Fibroblast of lung (primary cell): ENCODE measurements around the gene PACSIN2. TPM values are rescaled to one million over a fixed set of nuclear protein-coding genes. Genes with fewer than 3 reads are reported as not detected.

Source experiments
- DNase-seq, 2 donors: peaks; one replicate each; pipeline versions ENCODE4 v3.0.0 to v3.0.0-alpha.2; 2010; ENCODE audit warnings: low read depth in 2 of 2
- H2AFZ ChIP-seq: 2 replicates; pipeline ENCODE4 v1.5.1; 2012; ENCODE audit warnings: low read length, control low read depth, inconsistent platforms
- H3K27ac ChIP-seq: 2 replicates; pipeline ENCODE4 v1.5.1; 2011; ENCODE audit warnings: low read length, control low read depth; ENCODE audit not compliant: insufficient read depth
- H3K27me3 ChIP-seq: 2 replicates; pipeline ENCODE4 v1.5.1; 2011; ENCODE audit warnings: mild to moderate bottlenecking, low read length; ENCODE audit not compliant: control insufficient read depth, insufficient read depth
- H3K36me3 ChIP-seq: 2 replicates; pipeline ENCODE4 v1.5.1; 2011; ENCODE audit warnings: low read length; ENCODE audit not compliant: control insufficient read depth, insufficient read depth
- H3K4me1 ChIP-seq: 2 replicates; pipeline ENCODE4 v1.5.1; 2011; ENCODE audit warnings: low read length; ENCODE audit not compliant: control insufficient read depth, insufficient read depth; ENCODE audit errors: extremely low read depth
- H3K4me2 ChIP-seq: 2 replicates; pipeline ENCODE4 v1.5.1; 2011; ENCODE audit warnings: low read length, control low read depth; ENCODE audit not compliant: insufficient read depth; ENCODE audit errors: extremely low read depth
- H3K4me3 ChIP-seq, 4 experiments: fragments of 200-600 bp in 1 of 4; sonication (generic) in 1 of 4; replicated peaks in 1 of 4; 2 replicates each; pipeline ENCODE4 v1.5.1; 2011 to 2016; ENCODE audit warnings: low read length in 4 of 4, low read depth in 3 of 4, mild to moderate bottlenecking in 3 of 4, control low read depth in 2 of 4, inconsistent platforms in 1 of 4, mixed read lengths in 1 of 4; ENCODE audit not compliant: insufficient read depth in 1 of 4; ENCODE audit errors: control extremely low read depth in 1 of 4
- H3K79me2 ChIP-seq: 2 replicates; pipeline ENCODE4 v1.5.1; 2012; ENCODE audit warnings: mild to moderate bottlenecking, low read length, inconsistent platforms; ENCODE audit not compliant: control insufficient read depth, insufficient read depth
- H3K9ac ChIP-seq: 2 replicates; pipeline ENCODE4 v1.5.1; 2011; ENCODE audit warnings: mild to moderate bottlenecking, low read length, control low read depth; ENCODE audit not compliant: insufficient read depth
- H3K9me3 ChIP-seq: 2 replicates; pipeline ENCODE4 v1.5.1; 2012; ENCODE audit warnings: low read depth, low read length; ENCODE audit not compliant: control insufficient read depth, insufficient read depth
- H4K20me1 ChIP-seq: 2 replicates; pipeline ENCODE4 v1.5.1; 2011; ENCODE audit warnings: low read length; ENCODE audit not compliant: control insufficient read depth, insufficient read depth; ENCODE audit errors: extremely low read depth
- EZH2 ChIP-seq: IDR thresholded peaks from 2 replicates; pipeline ENCODE4 v1.5.1; 2012; ENCODE audit warnings: low read length, control low read depth, mild to moderate bottlenecking; ENCODE audit errors: missing control alignments
- polyA plus RNA-seq, 2 donors: library from polyadenylated mRNA; depleted of rRNA in 1 of 2; stranded (reverse) in 1 of 2; unstranded in 1 of 2; fragments of >200 nt; gene quantifications; 2 replicates each; pipeline ENCODE4 v1.2.1, GENCODE V29; 2011 to 2012; ENCODE audit warnings: missing spikeins in 1 of 2
- total RNA-seq: library from RNA; depleted of rRNA; stranded (reverse); fragments of >200 nt; gene quantifications from 2 replicates; pipeline ENCODE4 v1.2.1, GENCODE V29; 2014
- TF ChIP-seq, protein P1 (sequence below), 2 donors: IDR thresholded peaks in 1 of 2; conservative IDR thresholded peaks in 1 of 2; 1 replicate in 1 of 2; 2 replicates in 1 of 2; pipeline ENCODE4 v1.5.1; 2011 to 2012; ENCODE audit warnings: low read length in 2 of 2, control low read depth in 1 of 2, inconsistent platforms in 1 of 2, low read depth in 1 of 2, mild to moderate bottlenecking in 1 of 2

Gene PACSIN2
- total and polyA plus RNA-seq, 2 donors (not counting 1 experiment from before 2014, with no cell fraction given): 30.1 to 41.4 TPM

- no peaks in the 10 kb centered on the region for H3K36me3 ChIP-seq
- no peak overlapping the region for H3K27ac ChIP-seq
- H2AFZ ChIP-seq: no peak overlapping the region
- H3K4me2 ChIP-seq: no peak overlapping the region
- H3K27me3 ChIP-seq: no peaks in the 10 kb centered on the region
- TF ChIP-seq, protein P1, sequence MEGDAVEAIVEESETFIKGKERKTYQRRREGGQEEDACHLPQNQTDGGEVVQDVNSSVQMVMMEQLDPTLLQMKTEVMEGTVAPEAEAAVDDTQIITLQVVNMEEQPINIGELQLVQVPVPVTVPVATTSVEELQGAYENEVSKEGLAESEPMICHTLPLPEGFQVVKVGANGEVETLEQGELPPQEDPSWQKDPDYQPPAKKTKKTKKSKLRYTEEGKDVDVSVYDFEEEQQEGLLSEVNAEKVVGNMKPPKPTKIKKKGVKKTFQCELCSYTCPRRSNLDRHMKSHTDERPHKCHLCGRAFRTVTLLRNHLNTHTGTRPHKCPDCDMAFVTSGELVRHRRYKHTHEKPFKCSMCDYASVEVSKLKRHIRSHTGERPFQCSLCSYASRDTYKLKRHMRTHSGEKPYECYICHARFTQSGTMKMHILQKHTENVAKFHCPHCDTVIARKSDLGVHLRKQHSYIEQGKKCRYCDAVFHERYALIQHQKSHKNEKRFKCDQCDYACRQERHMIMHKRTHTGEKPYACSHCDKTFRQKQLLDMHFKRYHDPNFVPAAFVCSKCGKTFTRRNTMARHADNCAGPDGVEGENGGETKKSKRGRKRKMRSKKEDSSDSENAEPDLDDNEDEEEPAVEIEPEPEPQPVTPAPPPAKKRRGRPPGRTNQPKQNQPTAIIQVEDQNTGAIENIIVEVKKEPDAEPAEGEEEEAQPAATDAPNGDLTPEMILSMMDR (conservative IDR thresholded peaks at IDR 0.05 in 1 of 2, IDR thresholded peaks at IDR 0.05 in 1 of 2; ENCODE audit: low read depth in 1 of 2, low read length in 2 of 2): no peak
- no peak for TF ChIP-seq EZH2
- peaks cover 39% of the 10 kb centered on the region for H3K4me1 ChIP-seq
- no peak overlapping the region for H3K9ac ChIP-seq
- H3K79me2 ChIP-seq: peaks cover 62% of the 10 kb centered on the region
- H4K20me1 ChIP-seq: peaks cover 3% of the 10 kb centered on the region
- no peaks in the 10 kb centered on the region for H3K9me3 ChIP-seq
- H3K4me3 ChIP-seq: no peak overlapping the region
- DNase-seq: no peak
Measured at GRCh38 chr22:42992092-42992491, 22.9 kb downstream of the PACSIN2 start.

DNA sequence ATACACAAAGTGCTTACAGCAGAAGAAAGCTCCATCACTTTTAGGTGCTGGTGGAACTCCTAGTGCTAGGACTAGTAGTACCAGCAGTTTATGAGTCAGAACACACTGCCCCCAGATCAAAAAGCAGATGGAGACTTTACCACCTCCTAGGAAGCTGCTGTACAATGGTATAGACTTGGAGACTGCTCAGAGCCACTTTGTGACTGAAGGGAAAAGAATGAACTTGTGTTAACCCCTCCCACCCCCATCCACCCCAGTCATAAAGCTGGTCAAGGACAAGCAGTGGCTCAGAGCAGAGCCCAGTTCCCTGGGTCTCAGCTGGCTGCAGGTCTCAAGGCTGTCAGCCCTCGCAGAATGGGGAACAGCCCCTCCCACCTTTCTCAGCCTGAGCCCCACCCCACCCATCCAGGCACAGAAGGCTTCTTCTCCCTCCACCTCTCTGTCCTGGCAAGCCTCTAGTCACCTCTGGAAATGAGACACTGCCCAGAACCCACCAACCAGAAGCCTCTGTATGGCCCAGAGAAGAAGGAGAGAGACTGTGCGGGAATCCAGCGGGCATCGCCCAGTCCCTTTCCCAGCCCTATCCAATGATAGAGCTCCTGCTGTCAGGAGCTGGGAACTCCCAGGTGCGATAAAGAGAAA, 23.8 kb downstream of the PACSIN2 start:
- Histone ChIP-seq H3K4me1 (peaks cover 36% of the 10 kb centered on the region), H3K4me2 (peak overlapping the region; percentile 21), H3K79me2 (peaks cover 62% of the 10 kb centered on the region), H3K36me3 (no peaks in the 10 kb centered on the region), H2AFZ (no peak overlapping the region), H3K27ac (peak overlapping the region; percentile 71), H3K27me3 (no peaks in the 10 kb centered on the region), H3K4me3 (no peak overlapping the region), H3K9me3 (no peaks in the 10 kb centered on the region), H3K9ac (no peak overlapping the region), H4K20me1 (peaks cover 3% of the 10 kb centered on the region)
- TF ChIP-seq EZH2: no peak
- TF ChIP-seq, protein P1 (conservative IDR thresholded peaks at IDR 0.05 in 1 of 2, IDR thresholded peaks at IDR 0.05 in 1 of 2; ENCODE audit: low read depth in 1 of 2, low read length in 2 of 2): no peak
- peak; percentile 76 to 93 for DNase-seq

- TF ChIP-seq EZH2: no peak
- TF ChIP-seq, protein P1 (conservative IDR thresholded peaks at IDR 0.05 in 1 of 2, IDR thresholded peaks at IDR 0.05 in 1 of 2; ENCODE audit: low read depth in 1 of 2, low read length in 2 of 2): peak; percentile 39 to 57
- Histone ChIP-seq H3K27me3 (no peaks in the 10 kb centered on the region), H4K20me1 (peaks cover 3% of the 10 kb centered on the region), H3K4me2 (peak overlapping the region; percentile 21), H3K4me3 (no peak overlapping the region), H3K36me3 (no peaks in the 10 kb centered on the region), H3K9me3 (no peaks in the 10 kb centered on the region), H3K27ac (peak overlapping the region; percentile 71), H3K79me2 (peaks cover 70% of the 10 kb centered on the region), H3K4me1 (peaks cover 31% of the 10 kb centered on the region), H3K9ac (no peak overlapping the region), H2AFZ (no peak overlapping the region)
- peak; percentile 89 to 91 for DNase-seq
Measured at GRCh38 chr22:42990131-42990838, 24.7 kb downstream of the PACSIN2 start.
